K562 (cell line): ENCODE data around the gene MAP3K12. TPM values are rescaled to one million over a fixed set of nuclear protein-coding genes. Genes with fewer than 3 reads are reported as not detected.
A peak's percentile ranks its signal among the peaks of the same experiment; 100 is the strongest.

Experiments
- CHD4 ChIP-seq: fragments of 200-600 bp; sonication (generic); IDR thresholded peaks from 3 replicates; pipeline ENCODE4 v1.6.1; 2012; ENCODE audit warnings: low read depth, mild to moderate bottlenecking, mixed read lengths, low read length, inconsistent platforms; ENCODE audit not compliant: insufficient read depth, insufficient replicate concordance, poor library complexity, severe bottlenecking
- CREM ChIP-seq: IDR thresholded peaks from 2 replicates; pipeline ENCODE4 v1.6.1; 2014; ENCODE audit warnings: antibody characterized with exemption, low read depth
- GTF2A2 ChIP-seq: IDR thresholded peaks from 2 replicates; pipeline ENCODE4 v1.6.1; 2016; ENCODE audit warnings: mild to moderate bottlenecking, missing genetic modification characterization, missing compliant biosample characterization
- HCFC1 ChIP-seq: IDR thresholded peaks from 2 replicates; pipeline ENCODE4 v1.6.1; 2012; ENCODE audit warnings: low read depth, low read length, improper control_type of control experiment
- MTF1 ChIP-seq: fragments of 250-450 bp; sonication (Bioruptor Pico); IDR thresholded peaks from 2 replicates; pipeline ENCODE4 v1.9.0; 2021; ENCODE audit warnings: moderate library complexity, mild to moderate bottlenecking, inconsistent platforms, borderline replicate concordance
- MXI1 ChIP-seq: IDR thresholded peaks from 2 replicates; pipeline ENCODE4 v1.6.1; 2011; ENCODE audit warnings: low read depth, mild to moderate bottlenecking, improper control_type of control experiment, low read length
- ZBTB1 ChIP-seq: sonication (generic); formaldehyde crosslinking; IDR thresholded peaks from 2 replicates; pipeline ENCODE4 v1.8.1; 2023; ENCODE audit warnings: missing genetic modification reagents, low read depth, mild to moderate bottlenecking, borderline replicate concordance
- ZBTB7A ChIP-seq: IDR thresholded peaks from 2 replicates; pipeline ENCODE4 v1.6.1; 2011; ENCODE audit warnings: low read depth, mild to moderate bottlenecking, low read length, moderate library complexity, borderline replicate concordance; ENCODE audit not compliant: control insufficient read depth
- ZNF282 ChIP-seq: sonication (generic); formaldehyde crosslinking; IDR thresholded peaks from 2 replicates; pipeline ENCODE4 v1.8.1; 2023; ENCODE audit warnings: missing genetic modification reagents
- ZNF316 ChIP-seq: fragments of 450-650 bp; IDR thresholded peaks from 2 replicates; pipeline ENCODE4 v1.6.1; 2016
- polyA plus RNA-seq, 8 experiments: library from polyadenylated mRNA; depleted of rRNA in 4 of 8; stranded (reverse) in 5 of 8; unstranded in 3 of 8; fragments of >200 nt; fragmentation: Nextera tagmentation in 2 of 8; fragmentation: Illumina TruSeq in 1 of 8; extraction: Ambion mirVana in 2 of 8; extraction: Trizol in 1 of 8; gene quantifications; 2 replicates each; pipeline versions ENCODE4 v1.2.1 to v1.2.3, GENCODE V29; 2011 to 2014; ENCODE audit warnings: inconsistent platforms in 1 of 8, missing spikeins in 1 of 8
- total RNA-seq, 7 experiments: library from RNA; depleted of rRNA in 6 of 7; stranded (reverse); fragments of >200 nt in 6 of 7; fragmentation: Illumina TruSeq in 2 of 7; extraction: Trizol in 2 of 7; gene quantifications; 2 replicates each; pipeline versions ENCODE4 v1.2.1 to v1.2.3, GENCODE V29; 2011 to 2021; ENCODE audit warnings: low replicate concordance in 1 of 7
- TF ChIP-seq, protein P1 (sequence below): IDR thresholded peaks from 2 replicates; pipeline ENCODE4 v1.6.1; 2011; ENCODE audit warnings: borderline replicate concordance, low read depth, mild to moderate bottlenecking, moderate library complexity, low read length; ENCODE audit not compliant: insufficient read depth, poor library complexity, severe bottlenecking
- TF ChIP-seq, protein P2 (sequence below): fragments of 200-800 bp; sonication (Bioruptor generic); IDR thresholded peaks from 2 replicates; pipeline ENCODE4 v1.6.1; 2017; ENCODE audit warnings: missing genetic modification characterization, missing compliant biosample characterization
- TF ChIP-seq, protein P3 (sequence below), 2 experiments: fragments of 450-650 bp in 1 of 2; sonication (generic) in 1 of 2; formaldehyde crosslinking in 1 of 2; IDR thresholded peaks; 2 replicates each; pipeline versions ENCODE4 v1.7.1 to v1.9.0; 2016 to 2022; ENCODE audit warnings: inconsistent platforms in 1 of 2, mild to moderate bottlenecking in 1 of 2, missing genetic modification reagents in 1 of 2

The MAP3K12 gene
- total and polyA plus RNA-seq, 9 of the 15 experiments (the other 6 are each of a cell fraction or from before 2014, with no cell fraction given): 0.10 to 2.4 (median 1.6) TPM

DNA sequence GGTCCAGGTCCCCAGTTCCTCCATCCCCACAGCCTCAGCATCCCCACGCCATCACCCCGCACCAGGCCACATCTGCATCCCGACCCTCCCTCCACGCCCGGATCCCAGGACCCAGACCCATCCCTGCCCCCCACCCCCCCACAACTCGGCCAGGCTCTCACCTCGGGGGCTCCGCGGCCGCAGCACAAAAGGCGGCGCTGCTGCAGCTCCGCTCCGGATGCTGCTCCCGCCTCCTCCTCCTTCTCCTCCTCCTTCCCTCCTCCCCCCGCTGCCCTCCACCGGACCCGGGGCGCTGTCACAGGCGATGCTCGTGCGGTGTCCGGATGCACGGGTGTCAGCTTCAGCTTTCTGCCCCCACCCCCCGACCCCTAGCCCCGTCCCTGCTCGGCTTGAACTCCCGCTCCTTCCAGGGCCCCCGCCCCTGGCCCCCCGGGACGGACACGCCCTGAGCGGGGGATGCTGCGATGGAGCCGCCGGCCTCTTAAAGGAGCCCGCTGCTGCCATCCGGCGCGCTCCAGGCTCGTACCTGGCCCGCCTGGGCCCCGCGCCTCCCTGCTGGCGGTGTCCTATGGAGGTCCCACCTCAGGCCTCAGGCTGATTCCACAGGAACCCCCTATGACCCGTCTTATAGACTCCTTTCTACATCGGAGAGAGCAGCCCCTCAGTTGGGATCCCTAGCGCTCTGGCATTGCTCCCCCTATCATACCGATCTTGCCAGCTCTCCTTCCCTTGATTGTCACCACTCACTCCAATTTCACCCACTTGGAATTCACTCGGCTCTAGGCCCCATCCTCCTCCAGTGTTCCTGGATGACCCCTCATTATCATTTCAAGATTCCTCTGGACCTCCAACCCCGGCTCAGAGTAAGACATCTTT is at the start of gene MAP3K12 (continued):
- TF ChIP-seq, protein P1, sequence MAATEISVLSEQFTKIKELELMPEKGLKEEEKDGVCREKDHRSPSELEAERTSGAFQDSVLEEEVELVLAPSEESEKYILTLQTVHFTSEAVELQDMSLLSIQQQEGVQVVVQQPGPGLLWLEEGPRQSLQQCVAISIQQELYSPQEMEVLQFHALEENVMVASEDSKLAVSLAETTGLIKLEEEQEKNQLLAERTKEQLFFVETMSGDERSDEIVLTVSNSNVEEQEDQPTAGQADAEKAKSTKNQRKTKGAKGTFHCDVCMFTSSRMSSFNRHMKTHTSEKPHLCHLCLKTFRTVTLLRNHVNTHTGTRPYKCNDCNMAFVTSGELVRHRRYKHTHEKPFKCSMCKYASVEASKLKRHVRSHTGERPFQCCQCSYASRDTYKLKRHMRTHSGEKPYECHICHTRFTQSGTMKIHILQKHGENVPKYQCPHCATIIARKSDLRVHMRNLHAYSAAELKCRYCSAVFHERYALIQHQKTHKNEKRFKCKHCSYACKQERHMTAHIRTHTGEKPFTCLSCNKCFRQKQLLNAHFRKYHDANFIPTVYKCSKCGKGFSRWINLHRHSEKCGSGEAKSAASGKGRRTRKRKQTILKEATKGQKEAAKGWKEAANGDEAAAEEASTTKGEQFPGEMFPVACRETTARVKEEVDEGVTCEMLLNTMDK: peak; percentile 27
- peak; percentile 70; the same call in 1 of the 2 replicates for TF ChIP-seq ZBTB7A
- TF ChIP-seq GTF2A2 (tag): no peak
- no peak for TF ChIP-seq ZNF282 (CRISPR knock-in tag)
- TF ChIP-seq, protein P2, sequence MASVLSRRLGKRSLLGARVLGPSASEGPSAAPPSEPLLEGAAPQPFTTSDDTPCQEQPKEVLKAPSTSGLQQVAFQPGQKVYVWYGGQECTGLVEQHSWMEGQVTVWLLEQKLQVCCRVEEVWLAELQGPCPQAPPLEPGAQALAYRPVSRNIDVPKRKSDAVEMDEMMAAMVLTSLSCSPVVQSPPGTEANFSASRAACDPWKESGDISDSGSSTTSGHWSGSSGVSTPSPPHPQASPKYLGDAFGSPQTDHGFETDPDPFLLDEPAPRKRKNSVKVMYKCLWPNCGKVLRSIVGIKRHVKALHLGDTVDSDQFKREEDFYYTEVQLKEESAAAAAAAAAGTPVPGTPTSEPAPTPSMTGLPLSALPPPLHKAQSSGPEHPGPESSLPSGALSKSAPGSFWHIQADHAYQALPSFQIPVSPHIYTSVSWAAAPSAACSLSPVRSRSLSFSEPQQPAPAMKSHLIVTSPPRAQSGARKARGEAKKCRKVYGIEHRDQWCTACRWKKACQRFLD (CRISPR knock-in tag): no peak
- no peak for TF ChIP-seq ZNF316
- TF ChIP-seq, protein P3, sequence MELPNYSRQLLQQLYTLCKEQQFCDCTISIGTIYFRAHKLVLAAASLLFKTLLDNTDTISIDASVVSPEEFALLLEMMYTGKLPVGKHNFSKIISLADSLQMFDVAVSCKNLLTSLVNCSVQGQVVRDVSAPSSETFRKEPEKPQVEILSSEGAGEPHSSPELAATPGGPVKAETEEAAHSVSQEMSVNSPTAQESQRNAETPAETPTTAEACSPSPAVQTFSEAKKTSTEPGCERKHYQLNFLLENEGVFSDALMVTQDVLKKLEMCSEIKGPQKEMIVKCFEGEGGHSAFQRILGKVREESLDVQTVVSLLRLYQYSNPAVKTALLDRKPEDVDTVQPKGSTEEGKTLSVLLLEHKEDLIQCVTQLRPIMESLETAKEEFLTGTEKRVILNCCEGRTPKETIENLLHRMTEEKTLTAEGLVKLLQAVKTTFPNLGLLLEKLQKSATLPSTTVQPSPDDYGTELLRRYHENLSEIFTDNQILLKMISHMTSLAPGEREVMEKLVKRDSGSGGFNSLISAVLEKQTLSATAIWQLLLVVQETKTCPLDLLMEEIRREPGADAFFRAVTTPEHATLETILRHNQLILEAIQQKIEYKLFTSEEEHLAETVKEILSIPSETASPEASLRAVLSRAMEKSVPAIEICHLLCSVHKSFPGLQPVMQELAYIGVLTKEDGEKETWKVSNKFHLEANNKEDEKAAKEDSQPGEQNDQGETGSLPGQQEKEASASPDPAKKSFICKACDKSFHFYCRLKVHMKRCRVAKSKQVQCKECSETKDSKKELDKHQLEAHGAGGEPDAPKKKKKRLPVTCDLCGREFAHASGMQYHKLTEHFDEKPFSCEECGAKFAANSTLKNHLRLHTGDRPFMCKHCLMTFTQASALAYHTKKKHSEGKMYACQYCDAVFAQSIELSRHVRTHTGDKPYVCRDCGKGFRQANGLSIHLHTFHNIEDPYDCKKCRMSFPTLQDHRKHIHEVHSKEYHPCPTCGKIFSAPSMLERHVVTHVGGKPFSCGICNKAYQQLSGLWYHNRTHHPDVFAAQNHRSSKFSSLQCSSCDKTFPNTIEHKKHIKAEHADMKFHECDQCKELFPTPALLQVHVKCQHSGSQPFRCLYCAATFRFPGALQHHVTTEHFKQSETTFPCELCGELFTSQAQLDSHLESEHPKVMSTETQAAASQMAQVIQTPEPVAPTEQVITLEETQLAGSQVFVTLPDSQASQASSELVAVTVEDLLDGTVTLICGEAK (IDR thresholded peaks at IDR 0.05): no peak
- TF ChIP-seq, protein P3 (CRISPR knock-in tag; IDR thresholded peaks at IDR 0.05): no peak
- no peak for TF ChIP-seq MTF1 (CRISPR knock-in tag)
- TF ChIP-seq ZBTB1: no peak
- TF ChIP-seq CREM: no peak
- TF ChIP-seq MXI1: no peak
- no peak for TF ChIP-seq HCFC1
- no peak for TF ChIP-seq CHD4
